GM21526 (cell line): ENCODE data around the gene SEMA3C.
"Not testable (repeated sequence)": the region's sequence is repeated elsewhere in the genome, so short reads cannot be mapped to it uniquely, and the experiment has no call there.

Experiments used
- ATAC-seq: cut with Tn5 transposase; IDR thresholded peaks from one replicate; pipeline ENCODE4 v1.9.1; 2021; ENCODE audit warnings: moderate library complexity; ENCODE audit not compliant: unreplicated experiment, low FRiP score

Gene SEMA3C

GRCh38 chr7:80929619-80930018, 10.8 kb upstream of the SEMA3C start:
- ATAC-seq: no peak

GRCh38 chr7:80926955-80927354, 8.1 kb upstream of the SEMA3C start:
- not testable (repeated sequence) for ATAC-seq

- ATAC-seq: no peak
These were observed 5.2 kb upstream of the SEMA3C start for GRCh38 chr7:80924090-80924489.

DNA sequence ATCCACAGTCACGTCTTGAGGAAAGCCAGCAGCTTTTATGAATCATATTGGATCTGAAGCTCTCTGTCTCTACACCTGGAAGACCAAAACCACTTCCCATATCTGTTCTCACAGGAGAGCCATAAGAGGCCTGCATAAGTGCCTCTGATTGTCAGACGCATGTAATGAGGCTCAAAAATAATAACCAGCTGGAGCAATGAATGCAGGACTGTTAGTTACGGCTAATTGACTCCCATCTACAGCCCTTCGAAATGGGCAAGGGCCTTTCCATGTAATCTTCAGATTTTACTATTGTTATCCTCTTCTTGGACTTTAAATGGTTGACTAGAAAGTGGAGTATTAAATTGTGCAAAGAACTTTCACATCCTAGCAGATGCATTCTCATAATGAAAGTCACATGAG, 4.4 kb upstream of the SEMA3C start:
- ATAC-seq: no peak

DNA sequence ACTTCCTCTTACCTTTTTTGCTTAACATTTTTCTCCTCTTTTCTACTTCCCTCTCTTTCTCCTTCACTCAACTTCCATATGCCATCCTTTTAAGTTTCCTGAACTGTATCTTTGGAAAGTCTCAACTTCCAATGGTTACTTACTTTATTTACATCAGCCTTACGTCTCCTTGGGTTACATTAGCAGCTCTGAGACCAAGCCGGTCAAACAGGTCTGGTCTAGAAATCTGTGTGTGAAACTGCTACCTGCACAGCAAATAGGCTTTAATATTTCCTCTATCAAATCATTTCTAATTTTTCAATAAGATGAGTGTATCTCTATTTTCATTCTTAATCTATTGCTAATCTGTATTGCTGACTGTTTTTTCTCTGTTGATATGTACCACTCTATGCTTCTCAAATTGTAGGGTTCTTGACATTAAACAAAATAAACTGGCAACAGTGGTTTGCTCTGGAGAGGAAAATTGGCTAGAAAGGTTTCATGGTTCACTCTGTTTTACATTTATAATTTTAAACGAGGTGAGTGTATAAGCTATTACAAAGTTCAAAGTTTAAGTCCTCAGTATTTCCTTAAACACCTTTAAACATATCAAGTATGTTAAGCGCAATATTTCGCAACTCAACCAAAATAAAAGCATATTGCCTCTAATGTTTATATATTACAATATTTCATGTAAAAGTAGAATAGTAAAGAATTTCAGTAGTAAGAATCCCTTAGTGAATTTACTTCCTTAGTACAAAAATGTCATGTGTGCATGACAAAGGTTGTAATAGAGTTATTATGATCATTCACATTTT, 3.6 kb upstream of the SEMA3C start:
- ATAC-seq: no peak

DNA sequence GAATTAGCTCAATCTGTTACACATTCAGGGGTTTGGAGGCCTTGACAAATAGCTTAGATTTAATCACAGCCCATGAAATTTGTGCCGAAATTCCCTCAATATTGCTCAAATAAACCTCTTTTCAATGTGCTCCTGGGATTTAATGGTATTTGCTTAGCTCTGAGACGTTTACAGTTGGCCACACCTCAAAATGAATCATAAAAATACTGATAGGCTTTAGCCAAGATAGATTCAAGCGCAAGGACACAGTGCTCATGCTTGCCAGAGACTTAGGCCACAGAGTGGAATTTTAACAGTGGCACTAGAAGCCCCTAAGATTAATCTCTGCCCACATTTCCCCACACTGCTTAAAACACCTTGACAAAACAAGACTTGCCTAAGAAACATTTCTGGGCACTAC, 2.3 kb upstream of the SEMA3C start:
- no peak for ATAC-seq

GRCh38 chr7:80918399-80918798, 452 bp downstream of the SEMA3C start:
- ATAC-seq: peak; percentile 69

GRCh38 chr7:80916770-80917741, 1.8 kb downstream of the SEMA3C start:
- ATAC-seq: no peak

GRCh38 chr7:80910228-80910627, 8.6 kb downstream of the SEMA3C start:
- no peak for ATAC-seq

DNA sequence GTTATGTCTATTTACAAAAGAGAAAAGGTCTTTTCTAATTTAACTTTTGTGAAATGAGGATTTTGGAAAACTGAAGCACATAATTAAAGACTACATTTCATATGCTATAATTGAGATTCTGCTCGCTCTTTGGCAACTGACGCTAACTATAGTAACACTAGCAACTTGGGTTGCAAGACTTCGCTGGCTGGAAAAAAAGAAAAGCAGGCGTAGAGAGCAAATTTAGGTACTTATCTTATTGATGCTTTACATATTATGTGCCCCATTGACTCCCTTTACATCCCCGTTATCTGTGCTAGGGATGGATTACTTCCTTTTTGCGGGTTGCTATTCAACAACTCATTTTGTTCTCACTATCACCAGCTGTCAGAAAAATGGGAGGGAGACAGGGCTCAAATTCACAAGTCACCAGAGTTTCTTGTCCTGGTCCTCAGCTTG, 10.5 kb downstream of the SEMA3C start:
- no peak for ATAC-seq

GRCh38 chr7:80907612-80908011, 11.2 kb downstream of the SEMA3C start:
- ATAC-seq: no peak

- ATAC-seq: no peak
These were observed 11.7 kb downstream of the SEMA3C start for GRCh38 chr7:80907141-80907601.

GRCh38 chr7:80905334-80905733, 13.5 kb downstream of the SEMA3C start:
- no peak for ATAC-seq

DNA sequence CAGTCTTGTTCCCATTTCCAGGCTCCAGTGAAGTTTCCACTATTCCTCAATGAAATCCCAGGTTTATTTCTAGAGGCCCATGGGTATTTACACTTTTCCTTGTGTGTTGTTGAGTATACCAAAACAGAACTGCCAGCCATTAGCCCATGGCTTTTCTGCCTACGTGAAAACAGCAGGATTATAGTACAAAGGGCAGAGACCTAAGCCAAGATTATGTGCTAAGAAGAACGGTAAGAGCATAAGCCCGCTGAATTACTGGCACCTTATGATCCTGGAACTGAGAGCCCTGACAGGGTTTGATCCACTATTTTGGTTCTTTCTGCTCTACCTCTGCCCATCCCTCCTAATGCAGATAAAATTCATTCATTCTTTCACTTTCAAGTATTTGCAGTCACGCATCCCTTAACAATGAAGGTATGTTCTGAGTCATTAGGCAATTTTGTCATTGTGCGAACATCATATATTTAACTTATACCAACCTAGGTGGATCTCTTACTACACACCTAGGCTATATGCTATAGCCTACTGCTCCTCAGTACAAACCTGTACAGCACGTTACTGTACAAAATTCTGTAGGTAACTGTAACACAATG, 16.0 kb downstream of the SEMA3C start:
- ATAC-seq: no peak

- ATAC-seq: no peak
These were observed 16.8 kb downstream of the SEMA3C start for GRCh38 chr7:80902019-80902418.

DNA sequence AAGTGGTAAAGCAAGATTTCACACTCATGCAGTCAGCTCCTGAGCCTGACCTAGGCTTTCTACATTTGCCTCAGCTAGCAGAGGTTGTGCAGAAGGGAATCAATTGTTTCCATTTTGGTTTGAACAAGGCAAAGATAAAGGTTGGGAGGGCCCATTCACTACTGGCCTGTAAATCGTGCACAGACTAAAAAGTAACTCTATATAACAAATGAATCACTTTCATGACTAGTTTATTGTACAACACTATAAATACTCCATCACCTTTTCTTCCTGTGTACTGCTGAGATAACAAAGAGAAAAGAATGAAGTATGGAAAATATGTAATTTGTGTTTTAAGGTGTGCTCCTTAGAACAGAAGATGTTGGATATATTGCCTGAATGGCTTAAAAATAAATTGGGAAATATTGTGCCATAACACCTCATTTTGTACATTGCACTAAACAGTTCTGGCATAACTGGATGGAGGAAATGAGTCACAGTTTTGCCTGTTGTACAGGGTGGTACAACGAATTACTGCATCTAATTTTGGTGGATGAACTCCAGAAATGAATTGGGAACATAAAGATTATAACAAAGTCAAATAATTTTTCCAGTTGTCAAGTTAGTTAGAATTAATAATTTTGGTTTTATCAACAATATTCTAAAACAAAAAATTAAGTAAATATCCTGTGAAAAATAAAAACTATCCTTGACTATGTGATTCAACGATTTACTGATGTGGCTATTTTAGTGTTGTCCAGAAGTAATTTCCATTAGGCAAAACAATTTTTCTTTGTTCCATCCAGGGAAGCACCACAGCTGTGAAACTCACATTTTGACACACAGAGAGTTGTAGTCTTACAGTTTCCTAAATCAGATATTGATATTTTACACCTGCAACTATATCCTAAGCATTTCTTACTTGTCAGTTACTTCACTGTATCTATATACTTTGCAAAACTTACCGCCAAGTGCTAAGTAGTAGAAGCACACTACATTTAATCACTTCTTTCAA, 18.0 kb downstream of the SEMA3C start:
- ATAC-seq: no peak

GRCh38 chr7:80896906-80897598, 21.8 kb downstream of the SEMA3C start:
- ATAC-seq: no peak

DNA sequence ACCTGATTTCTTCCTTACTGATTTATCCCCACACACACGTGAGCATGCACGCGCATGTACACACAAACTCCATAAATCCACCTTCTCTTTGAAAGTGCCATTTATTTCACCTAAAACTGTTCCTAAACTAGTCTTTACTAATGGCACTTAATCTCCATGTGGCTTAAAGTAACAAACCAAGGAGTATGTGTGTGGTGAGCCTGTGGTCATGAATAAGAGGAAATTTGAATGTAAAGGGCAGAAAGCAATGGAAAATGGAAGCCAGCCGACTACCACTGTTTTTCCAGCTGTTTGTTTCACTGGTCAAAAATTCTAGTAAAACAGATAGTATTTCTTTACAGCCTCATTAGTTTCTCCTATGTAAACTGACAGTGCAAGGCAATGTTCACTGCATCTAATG, 23.8 kb downstream of the SEMA3C start:
- ATAC-seq: no peak

- no peak for ATAC-seq
These were observed 27.6 kb downstream of the SEMA3C start for GRCh38 chr7:80891259-80891544.
